Sigmoid colon (tissue), 7 donors: Measurements from ENCODE around the gene CCDC92. TPM values are rescaled to one million over a fixed set of nuclear protein-coding genes. Genes with fewer than 3 reads are reported as not detected.

Experiments used
- DNase-seq: peaks from one replicate; pipeline ENCODE4 v3.0.0-alpha.2; 2019
- H3K27ac ChIP-seq, 4 donors: fragments of 200-600 bp; sonication (generic); one replicate each; pipeline ENCODE4 v1.5.1; 2016 to 2019; ENCODE audit warnings: mild to moderate bottlenecking in 1 of 4
- H3K27me3 ChIP-seq, 3 donors: fragments of 200-600 bp; sonication (generic); one replicate each; pipeline ENCODE4 v1.5.1; 2019; ENCODE audit warnings: mild to moderate bottlenecking in 1 of 3
- H3K36me3 ChIP-seq, 4 donors: fragments of 200-600 bp; sonication (generic); one replicate each; pipeline ENCODE4 v1.5.1; 2016 to 2019
- H3K4me1 ChIP-seq, 4 donors: fragments of 200-600 bp; sonication (generic); one replicate each; pipeline ENCODE4 v1.5.1; 2017 to 2019
- H3K4me3 ChIP-seq, 4 donors: fragments of 200-600 bp; sonication (generic); one replicate each; pipeline ENCODE4 v1.5.1; 2017 to 2019; ENCODE audit warnings: mild to moderate bottlenecking in 2 of 4, moderate library complexity in 1 of 4
- H3K9me3 ChIP-seq, 4 donors: fragments of 200-600 bp in 3 of 4; sonication (generic) in 3 of 4; one replicate each; pipeline versions ENCODE4 v1.5.1 to v1.6.1; 2013 to 2019
- EP300 ChIP-seq, 4 donors: sonication (generic); formaldehyde crosslinking; IDR thresholded peaks; one replicate each; pipeline ENCODE4 v1.6.1; 2017; ENCODE audit warnings: antibody characterized with exemption in 4 of 4
- POLR2A ChIP-seq, 2 donors: fragments of 450-650 bp; IDR thresholded peaks; one replicate each; pipeline ENCODE4 v1.6.1; 2016; ENCODE audit warnings: antibody characterized with exemption in 2 of 2, mild to moderate bottlenecking in 2 of 2, moderate library complexity in 2 of 2
- POLR2AphosphoS5 ChIP-seq, 4 donors: sonication (generic); formaldehyde crosslinking; IDR thresholded peaks; one replicate each; pipeline ENCODE4 v1.6.1; 2017; ENCODE audit warnings: antibody characterized with exemption in 4 of 4
- WGBS, 2 donors: extraction: QIAGEN DNeasy Blood & Tissue Kit; methylation state at CpG; one replicate each; pipeline ENCODE4 v1.1.7; 2013; 5-methylcytosine and 5-hydroxymethylcytosine counted together
- intact Hi-C: fragments of 100-400 bp; cut with DNase I; formaldehyde crosslinking; loops from one replicate; pipeline ENCODE4 v1.15.1; 2023
- polyA plus RNA-seq, 3 donors: library from polyadenylated mRNA; stranded (reverse); fragments of 200-250 nt; gene quantifications; one replicate each; pipeline ENCODE4 v1.2.3, GENCODE V29; 2013
- total RNA-seq, 4 donors: library from RNA; depleted of rRNA; stranded (reverse); fragments of >200 nt; gene quantifications; one replicate each; pipeline ENCODE4 v1.1.0, GENCODE V29; 2016
- TF ChIP-seq, protein P1 (sequence below), 4 experiments: fragments of 450-650 bp in 3 of 4; fragments of 200-600 bp in 1 of 4; IDR thresholded peaks; one replicate each; pipeline ENCODE4 v1.5.1; 2016 to 2019; ENCODE audit warnings: antibody characterized with exemption in 4 of 4, mild to moderate bottlenecking in 3 of 4, moderate library complexity in 2 of 4
- donor health status: healthy with polysubstance abuse.
- donor health status: Bipolar disorder and iron deficiency.
- donor health status: healthy.

CCDC92 gene
- total and polyA plus RNA-seq, 7 donors, result 18.5 to 54.0 (median 24.0) TPM

DNA sequence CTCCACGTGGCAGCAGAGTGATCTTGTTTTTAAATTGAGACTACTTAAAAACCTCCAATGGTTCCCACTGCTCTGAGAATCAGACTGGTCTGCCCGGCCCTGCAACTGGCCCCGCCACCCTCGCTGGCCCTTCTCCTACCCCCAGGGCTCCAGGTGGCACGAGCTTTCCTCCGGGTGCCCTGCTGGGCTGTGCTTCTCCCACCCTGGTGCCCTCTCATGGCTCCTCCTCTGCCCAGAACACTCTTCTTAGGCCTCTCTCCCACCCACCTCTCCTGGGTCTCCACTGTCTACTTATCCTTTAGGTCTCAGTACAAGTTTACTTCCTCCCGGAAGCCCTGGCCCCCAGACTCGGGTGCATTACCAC is 26.5 kb downstream of the CCDC92 start:
- Histone ChIP-seq H3K4me1 (peaks cover 0 to 9% (median 4%) of the 10 kb centered on the region in 4 donors), H3K36me3 (peaks cover 7 to 45% (median 18%) of the 10 kb centered on the region in 4 donors), H3K4me3 (no peak overlapping the region), H3K9me3 (peaks cover 0 to 5% (median 2%) of the 10 kb centered on the region in 4 donors), H3K27ac (no peak overlapping the region), H3K27me3 (no peaks in the 10 kb centered on the region)
- no peak for DNase-seq
- intact Hi-C loops, result no loop called here
- 82 to 92% methylated on average over 8 of the region's 8 CpGs for WGBS, 2 donors
- no peak for TF ChIP-seq EP300 (IDR thresholded peaks at IDR 0.05)
- TF ChIP-seq, protein P1, sequence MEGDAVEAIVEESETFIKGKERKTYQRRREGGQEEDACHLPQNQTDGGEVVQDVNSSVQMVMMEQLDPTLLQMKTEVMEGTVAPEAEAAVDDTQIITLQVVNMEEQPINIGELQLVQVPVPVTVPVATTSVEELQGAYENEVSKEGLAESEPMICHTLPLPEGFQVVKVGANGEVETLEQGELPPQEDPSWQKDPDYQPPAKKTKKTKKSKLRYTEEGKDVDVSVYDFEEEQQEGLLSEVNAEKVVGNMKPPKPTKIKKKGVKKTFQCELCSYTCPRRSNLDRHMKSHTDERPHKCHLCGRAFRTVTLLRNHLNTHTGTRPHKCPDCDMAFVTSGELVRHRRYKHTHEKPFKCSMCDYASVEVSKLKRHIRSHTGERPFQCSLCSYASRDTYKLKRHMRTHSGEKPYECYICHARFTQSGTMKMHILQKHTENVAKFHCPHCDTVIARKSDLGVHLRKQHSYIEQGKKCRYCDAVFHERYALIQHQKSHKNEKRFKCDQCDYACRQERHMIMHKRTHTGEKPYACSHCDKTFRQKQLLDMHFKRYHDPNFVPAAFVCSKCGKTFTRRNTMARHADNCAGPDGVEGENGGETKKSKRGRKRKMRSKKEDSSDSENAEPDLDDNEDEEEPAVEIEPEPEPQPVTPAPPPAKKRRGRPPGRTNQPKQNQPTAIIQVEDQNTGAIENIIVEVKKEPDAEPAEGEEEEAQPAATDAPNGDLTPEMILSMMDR (IDR thresholded peaks at IDR 0.05), result no peak
- TF ChIP-seq POLR2A (IDR thresholded peaks at IDR 0.05), result no peak
- no peak for TF ChIP-seq POLR2AphosphoS5 (IDR thresholded peaks at IDR 0.05)

DNA sequence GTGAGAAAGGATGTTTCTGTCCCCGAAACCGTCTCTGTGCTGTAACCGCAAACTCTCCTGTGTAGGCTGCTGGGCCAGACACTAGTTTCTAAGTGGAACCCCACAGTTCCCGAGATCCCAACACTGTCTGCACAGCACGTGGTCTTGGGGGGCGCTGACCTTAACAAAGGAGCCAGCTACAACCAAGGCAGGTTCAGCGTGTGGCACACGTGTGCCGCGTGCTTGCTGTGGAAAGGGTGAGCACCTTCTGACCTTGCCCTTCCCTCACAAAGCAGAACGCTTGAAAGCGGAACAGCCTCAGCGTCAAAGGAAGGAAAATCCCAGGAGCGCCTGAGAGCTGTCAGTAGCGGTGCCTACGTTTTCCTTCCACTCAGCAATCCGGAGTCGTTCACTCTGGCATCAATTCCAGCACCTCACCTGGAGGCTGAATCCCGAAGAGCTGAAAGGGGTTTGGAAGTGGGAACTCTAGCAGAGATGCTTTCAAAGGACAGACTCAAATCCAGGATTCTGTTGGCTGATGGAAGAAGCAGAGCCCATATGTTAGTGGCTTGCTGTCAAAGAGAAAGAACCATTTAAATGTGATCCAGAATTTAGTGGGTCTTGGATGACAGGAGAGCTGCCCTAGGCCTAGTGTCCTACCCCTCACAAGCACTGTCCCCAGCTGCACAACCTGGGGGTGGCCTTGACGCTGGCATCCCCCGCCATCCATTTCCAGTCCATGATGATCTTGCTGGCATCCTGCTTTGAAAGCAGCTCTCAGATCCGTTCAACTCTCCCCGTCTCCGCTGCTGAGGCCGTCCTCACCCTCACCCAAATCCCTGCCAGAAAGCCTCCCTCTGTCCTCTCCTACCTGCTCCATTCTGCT is 27.1 kb downstream of the CCDC92 start:
- no peak for DNase-seq
- H3K27me3 ChIP-seq, result no peaks in the 10 kb centered on the region
- 91 to 92% methylated on average over 25 of the region's 25 CpGs for WGBS, 2 donors
- TF ChIP-seq POLR2AphosphoS5 (IDR thresholded peaks at IDR 0.05) (no peak), EP300 (IDR thresholded peaks at IDR 0.05) (no peak), POLR2A (IDR thresholded peaks at IDR 0.05) (no peak)
- TF ChIP-seq, protein P1 (IDR thresholded peaks at IDR 0.05), result no peak
- no peak overlapping the region for H3K4me3 ChIP-seq
- H3K27ac ChIP-seq, result no peak overlapping the region
- peaks cover 8 to 51% (median 21%) of the 10 kb centered on the region in 4 donors for H3K36me3 ChIP-seq
- H3K9me3 ChIP-seq, result peaks cover 0 to 5% (median 2%) of the 10 kb centered on the region in 4 donors
- intact Hi-C loops, result no loop called here
- H3K4me1 ChIP-seq, result peaks cover 0 to 9% (median 4%) of the 10 kb centered on the region in 4 donors

DNA sequence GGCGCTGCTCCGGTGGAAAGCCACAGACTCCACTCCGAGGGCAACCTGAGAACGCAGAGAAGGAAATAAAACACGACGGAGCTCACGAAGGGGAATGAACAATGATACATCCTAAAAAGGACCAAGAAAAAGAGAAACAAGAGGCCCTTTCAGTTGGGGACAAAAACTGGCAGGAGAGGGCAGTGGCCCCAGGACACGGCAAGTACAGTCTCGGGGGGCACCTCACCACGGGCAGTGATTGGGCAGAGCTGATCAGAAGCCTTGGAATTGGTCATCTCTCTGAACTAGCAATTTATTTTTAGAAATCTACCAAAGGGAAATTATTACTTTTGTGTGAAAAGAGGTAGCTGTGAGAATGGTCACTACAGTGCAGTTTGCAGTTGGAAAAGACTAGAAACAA is 27.9 kb downstream of the CCDC92 start:
- intact Hi-C loops, result no loop called here
- TF ChIP-seq POLR2A (IDR thresholded peaks at IDR 0.05), result no peak
- no peak for TF ChIP-seq POLR2AphosphoS5 (IDR thresholded peaks at IDR 0.05)
- TF ChIP-seq, protein P1 (IDR thresholded peaks at IDR 0.05), result no peak
- no peak for TF ChIP-seq EP300 (IDR thresholded peaks at IDR 0.05)
- WGBS, 2 donors, result 88 to 94% methylated on average over 10 of the region's 10 CpGs
- H3K4me3 ChIP-seq, result no peak overlapping the region
- no peak overlapping the region for H3K27ac ChIP-seq
- H3K36me3 ChIP-seq, result peaks cover 17 to 59% (median 27%) of the 10 kb centered on the region in 4 donors
- H3K27me3 ChIP-seq, result no peaks in the 10 kb centered on the region
- H3K9me3 ChIP-seq, result peaks cover 0 to 5% (median 2%) of the 10 kb centered on the region in 4 donors
- H3K4me1 ChIP-seq, result peaks cover 0 to 9% (median 4%) of the 10 kb centered on the region in 4 donors
- DNase-seq, result no peak

DNA sequence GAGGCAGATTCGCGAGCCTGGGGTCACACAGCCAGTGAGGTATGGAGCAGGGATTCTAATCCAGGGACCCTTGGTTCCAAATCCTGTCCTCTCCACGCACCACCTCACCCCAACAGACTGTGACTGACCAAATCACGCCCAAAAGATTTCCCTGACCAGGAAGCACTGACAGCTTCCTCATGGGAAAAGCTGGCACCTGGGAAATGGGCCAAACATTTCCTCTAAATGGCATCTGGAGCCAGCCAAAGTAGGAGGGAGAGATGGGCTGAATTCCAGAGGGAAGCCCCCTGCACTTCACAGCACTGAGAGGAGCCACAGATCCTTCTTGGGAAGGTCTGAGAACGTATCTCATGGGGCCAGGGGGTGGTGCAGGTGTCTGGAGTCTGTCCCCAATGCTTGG is 28.8 kb downstream of the CCDC92 start:
- no peak for DNase-seq
- H3K36me3 ChIP-seq, result peaks cover 17 to 65% (median 29%) of the 10 kb centered on the region in 4 donors

DNA sequence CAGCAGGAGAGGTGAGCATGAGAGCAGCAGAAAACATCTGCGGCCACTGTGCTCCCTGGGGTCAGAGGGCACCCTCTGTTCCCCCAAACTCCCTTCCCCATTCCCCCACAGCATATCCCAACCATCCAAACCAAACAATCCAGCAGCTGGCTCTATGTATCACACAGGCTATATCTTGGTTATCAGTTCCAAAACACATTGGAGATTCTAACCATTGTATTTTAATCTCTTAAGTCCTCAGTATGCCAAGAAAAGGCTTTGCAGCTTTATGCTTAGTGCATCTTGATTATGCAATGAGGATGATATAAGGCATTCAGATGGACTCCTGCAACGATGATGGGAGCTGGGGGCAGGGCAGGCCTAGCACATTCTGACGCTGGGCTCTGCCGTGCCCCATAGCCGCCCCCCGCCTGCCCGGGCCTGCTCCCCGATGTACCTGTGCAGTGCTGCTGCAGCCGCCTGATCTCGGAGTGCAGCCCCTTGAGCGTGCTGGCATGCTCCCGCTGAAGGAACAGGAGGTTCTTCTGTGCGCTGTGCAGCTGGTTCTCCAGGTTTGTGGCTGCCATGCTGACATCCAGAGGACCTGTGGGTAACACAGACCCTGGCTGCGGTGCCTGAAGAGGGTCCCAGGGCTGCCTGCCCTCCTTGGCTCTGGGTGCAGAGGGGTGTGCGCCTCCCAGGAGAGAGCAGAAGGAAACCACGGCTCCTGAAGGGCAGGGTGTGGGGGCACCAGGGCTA is 29.6 kb downstream of the CCDC92 start:
- Histone ChIP-seq H3K27ac (no peak overlapping the region), H3K4me1 (peaks cover 0 to 9% (median 4%) of the 10 kb centered on the region in 4 donors), H3K36me3 (peaks cover 17 to 65% (median 29%) of the 10 kb centered on the region in 4 donors), H3K4me3 (no peak overlapping the region), H3K9me3 (peaks cover 0 to 5% (median 2%) of the 10 kb centered on the region in 4 donors), H3K27me3 (no peaks in the 10 kb centered on the region)
- TF ChIP-seq, protein P1 (IDR thresholded peaks at IDR 0.05), result no peak
- TF ChIP-seq POLR2AphosphoS5 (IDR thresholded peaks at IDR 0.05) (no peak), EP300 (IDR thresholded peaks at IDR 0.05) (no peak), POLR2A (IDR thresholded peaks at IDR 0.05) (no peak)
- intact Hi-C loops, result no loop called here
- WGBS, 2 donors, result 96 to 97% methylated on average over 16 of the region's 16 CpGs
- no peak for DNase-seq

More for the DNA sequence above, 28.8 kb downstream of the CCDC92 start:
- Histone ChIP-seq H3K27me3 (no peaks in the 10 kb centered on the region), H3K4me1 (peaks cover 0 to 9% (median 4%) of the 10 kb centered on the region in 4 donors), H3K9me3 (peaks cover 0 to 5% (median 2%) of the 10 kb centered on the region in 4 donors), H3K4me3 (no peak overlapping the region), H3K27ac (no peak overlapping the region)
- intact Hi-C loops, result no loop called here
- WGBS, 2 donors, result 85 to 87% methylated on average over 5 of the region's 5 CpGs
- no peak for TF ChIP-seq POLR2A (IDR thresholded peaks at IDR 0.05)
